ENCODE results near the gene EYS.

EYS gene

DNA sequence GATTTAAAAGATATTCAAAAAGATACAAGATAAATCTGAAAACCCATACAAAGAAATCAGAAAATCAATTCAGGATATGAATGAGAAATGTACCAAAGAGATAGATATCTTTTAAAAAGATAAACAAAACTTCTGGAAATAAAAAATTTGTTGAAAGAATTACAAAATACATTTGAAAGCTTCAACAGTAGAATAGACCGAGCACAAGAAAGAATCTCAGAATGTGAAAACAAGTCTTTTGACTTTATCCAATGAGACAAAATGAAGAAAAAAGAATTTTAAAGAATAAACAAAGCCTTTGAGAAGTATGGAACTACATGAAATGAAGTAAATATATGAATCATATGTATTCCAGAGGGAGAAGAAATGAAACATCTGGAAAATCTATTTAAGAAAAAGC lies 1011.0 kb downstream of the EYS start:
- no peak for DNase-seq

DNA sequence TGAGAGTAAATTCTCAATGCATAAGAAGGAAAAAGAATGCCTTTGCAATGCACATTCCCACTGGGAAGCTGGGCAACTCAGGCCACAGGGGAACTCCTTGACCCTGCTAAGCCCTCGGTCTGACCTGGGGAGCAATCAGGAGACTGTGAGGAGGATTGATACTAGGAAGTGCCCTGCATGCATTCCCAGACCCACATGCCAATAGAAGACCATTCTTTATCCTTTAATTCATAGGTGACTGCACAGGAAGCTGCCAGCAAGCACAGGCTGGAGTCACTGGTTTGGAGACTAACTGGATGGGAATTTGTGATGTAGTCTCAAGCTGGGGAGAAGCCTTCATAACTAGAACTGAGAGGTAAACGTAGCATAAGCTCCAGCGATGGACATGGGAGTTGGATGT lies 1012.7 kb downstream of the EYS start:
- no peak for DNase-seq

DNA sequence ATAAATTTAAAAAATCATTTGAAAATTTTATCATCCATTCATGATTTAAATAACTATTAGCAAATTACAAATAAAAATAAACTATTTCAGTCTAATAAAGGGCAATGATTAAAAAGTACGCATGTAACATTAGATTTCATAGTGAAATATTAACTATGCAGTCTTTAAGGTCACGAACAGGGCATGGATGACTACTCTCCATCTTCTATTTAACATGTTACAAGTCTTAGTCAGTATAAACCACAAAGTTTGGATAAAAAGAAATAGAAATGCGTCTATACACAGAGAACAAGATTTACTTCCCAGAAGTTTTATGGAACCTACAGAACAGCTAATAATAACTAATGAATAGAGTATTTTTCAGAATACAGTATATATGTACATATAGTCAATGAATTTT lies 1016.0 kb downstream of the EYS start:
- no peak for DNase-seq

DNA sequence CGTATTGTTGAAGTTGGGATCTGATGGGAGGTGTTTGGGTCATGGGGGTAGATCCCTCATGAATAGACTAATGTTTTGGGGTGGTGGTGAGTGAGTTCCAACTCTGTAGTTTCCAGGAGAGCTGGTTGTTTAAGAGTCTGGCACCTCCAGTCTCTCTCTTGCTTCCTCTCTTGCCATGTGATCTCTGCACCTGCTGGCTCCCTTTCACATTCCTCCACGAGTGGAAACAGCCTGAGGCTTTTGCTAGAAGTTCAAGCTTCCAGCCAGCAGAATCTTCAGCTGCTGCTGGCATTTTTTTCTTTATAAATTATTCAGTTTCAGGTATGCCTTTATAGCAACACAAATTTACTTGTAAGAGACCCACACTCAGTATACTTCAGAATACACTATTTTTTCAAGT lies 1021.6 kb downstream of the EYS start:
- DNase-seq, result no peak

DNA sequence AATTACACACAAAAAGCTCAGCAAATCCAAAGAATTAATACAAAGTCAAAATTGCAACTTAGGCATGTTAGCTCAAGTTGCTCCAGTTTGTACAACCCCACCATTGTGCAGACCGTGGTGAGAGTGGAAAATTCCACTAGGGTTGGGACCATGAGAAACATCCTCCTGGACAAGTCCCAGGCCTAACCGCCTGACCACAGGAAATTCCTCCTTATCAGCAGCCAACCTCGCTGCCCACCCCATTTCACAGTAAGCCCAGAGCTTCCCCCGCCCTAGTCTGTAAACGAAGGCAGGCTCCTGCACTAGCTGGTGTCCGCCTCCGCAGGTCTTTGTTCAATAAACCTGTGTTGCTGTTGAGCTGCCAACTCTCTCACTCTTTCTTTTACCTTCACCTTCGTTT lies 1023.3 kb downstream of the EYS start:
- no peak for DNase-seq

DNA sequence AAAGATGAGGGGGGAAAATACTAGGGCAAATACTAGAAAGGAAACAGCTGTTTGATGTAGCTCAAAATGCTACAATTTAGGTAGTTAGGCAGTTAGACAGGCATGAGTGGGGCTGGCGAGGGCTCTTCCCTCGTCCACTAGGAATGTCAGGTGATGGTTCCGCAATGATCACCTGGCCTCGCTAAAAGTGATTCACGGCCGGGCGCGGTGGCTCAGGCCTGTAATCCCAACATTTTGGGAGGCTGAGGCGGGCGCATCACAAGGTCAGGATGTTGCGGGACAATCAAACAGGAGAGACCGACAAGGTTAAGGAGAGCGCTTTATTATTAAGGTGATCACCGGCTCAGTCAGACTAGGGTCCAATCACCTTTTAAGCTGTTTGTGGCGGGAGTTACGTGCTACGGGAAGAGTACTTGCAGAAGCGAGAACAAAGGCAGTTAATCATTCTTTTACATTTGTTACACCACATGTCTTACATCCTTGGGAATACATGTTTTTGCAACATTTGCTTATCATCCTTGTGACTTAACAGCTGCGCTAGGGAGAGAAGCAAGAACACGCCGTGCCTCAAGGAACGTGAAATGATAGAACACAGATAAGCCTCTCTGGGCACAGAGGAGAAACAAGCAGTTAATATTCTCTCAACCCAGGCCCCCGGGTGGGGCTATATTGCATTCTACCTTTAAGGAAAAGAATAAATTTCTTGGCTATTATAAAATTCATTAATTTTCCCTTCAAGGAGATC lies 1025.4 kb downstream of the EYS start:
- DNase-seq, result no peak

DNA sequence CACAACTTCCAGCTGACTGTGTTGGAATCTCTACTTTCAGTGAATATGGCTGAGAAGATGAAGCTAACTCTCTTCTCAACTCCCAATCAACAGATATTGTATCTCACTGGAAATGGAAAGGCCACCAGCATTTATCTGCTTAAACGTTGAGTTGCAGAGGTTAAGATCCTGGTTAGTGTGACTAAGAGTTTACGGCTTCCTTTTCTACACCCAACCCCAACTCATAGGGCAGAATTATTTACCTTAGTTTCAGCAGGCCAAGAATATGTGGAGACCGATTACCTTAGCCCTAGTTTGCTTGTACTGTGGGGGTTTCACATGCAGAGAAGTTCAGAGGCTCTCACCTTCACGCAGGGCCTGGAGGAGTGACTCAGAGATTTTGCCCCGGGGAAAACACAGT lies 1026.6 kb downstream of the EYS start:
- DNase-seq, result no peak

- no peak for DNase-seq
Observed at GRCh38 chr6:64679416-64679815, 1027.6 kb downstream of the EYS start.

DNA sequence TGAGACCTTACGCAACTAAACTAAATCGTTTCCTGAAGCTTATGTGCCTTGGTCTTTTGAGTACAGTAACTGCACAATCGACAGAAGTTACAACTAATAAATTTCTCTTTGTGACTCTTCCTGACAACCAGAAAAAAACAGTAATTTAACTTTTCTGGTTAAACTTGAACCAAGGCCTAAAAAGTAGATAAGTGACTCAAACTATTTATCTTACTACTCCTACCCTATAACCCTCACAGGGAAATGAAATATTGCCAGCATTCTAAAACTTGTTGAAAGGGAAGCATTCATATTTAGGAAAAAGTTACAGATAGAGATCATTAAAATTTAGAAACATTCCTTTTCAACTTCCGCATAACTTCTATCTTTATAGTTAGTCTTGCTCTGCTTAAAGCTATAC lies 1034.4 kb downstream of the EYS start:
- DNase-seq, result no peak

GRCh38 chr6:64672131-64672530 lies 1034.9 kb downstream of the EYS start:
- DNase-seq, result no peak

DNA sequence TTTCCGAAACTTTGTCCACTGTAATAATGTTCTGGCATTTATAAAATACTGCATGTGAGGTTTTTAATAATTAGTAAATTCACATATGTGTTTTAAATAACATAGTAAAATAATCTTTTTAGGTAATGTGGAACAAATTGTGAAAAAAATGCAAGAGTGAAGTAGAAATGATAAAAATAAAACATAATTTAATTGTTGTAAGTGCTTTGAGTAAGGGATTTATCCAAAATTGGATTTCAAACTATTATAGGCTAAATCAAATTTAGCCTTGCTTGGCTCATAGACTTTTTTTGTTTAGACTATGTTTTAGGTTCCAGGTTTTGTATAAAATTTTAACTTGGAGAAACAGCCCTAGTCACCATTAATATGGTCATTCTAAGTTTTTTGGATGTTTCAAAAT lies 1041.9 kb downstream of the EYS start:
- no peak for DNase-seq

- DNase-seq, result no peak
Observed at GRCh38 chr6:64664480-64664879, 1042.5 kb downstream of the EYS start.

DNA sequence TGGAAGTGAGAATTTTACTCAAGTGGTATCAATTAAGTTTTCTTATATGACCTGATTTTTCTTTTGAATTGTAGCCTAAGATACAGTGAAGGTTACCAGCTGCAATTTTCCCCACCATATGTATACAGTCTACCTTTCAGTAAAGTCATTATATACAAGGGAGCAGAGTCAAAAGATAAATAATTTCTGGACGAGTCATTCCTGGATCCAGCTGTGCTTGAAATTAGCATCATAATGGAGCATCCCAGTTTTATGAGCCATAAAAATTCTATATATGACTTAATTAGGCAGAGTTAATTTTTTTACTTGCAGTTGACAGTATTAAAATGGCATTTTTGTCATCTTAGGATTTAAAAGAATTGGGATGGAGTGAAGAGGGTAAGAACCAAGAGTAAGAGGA lies 1063.0 kb downstream of the EYS start:
- no peak for DNase-seq

GRCh38 chr6:64630901-64631300 lies 1076.1 kb downstream of the EYS start:
- DNase-seq, result no peak

DNA sequence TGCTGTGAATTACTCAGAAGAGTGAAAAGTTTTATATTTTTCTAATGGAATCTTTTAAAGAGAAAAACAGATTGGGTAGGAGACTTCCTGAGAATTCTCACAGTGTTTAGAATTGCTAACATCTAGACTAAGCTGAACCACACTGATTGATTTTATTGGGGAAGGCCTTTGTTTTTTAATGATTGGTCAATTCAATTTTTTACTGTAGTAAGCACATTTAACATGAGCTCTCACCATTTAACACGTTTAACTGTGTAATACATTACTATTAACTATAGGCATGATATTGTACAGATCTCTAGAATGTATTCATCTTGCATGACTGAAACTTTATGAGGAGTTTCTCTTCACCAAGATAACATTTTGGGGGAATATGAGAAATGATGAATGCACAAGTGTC lies 1084.1 kb downstream of the EYS start:
- DNase-seq, result no peak

- no peak for DNase-seq
Observed at GRCh38 chr6:64602993-64603392, 1104.0 kb downstream of the EYS start.

DNA sequence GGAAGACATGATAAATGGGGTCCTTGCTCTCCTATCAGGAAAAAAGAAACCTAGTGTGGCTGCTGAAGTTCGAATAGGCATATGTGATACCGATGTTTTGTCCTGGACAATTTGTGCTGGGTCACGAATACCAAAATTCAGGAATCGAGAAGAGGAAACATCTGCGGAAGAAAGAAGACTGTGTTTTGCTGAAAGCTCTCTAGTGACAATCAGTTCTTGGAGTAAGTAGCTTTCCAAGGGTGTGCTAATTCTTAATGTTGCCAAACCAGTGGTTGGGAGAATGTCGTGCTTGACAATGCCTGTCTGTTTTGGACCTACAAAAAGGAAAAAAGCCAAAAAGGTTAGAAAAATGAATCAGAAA lies 1115.4 kb downstream of the EYS start:
- DNase-seq, result no peak

DNA sequence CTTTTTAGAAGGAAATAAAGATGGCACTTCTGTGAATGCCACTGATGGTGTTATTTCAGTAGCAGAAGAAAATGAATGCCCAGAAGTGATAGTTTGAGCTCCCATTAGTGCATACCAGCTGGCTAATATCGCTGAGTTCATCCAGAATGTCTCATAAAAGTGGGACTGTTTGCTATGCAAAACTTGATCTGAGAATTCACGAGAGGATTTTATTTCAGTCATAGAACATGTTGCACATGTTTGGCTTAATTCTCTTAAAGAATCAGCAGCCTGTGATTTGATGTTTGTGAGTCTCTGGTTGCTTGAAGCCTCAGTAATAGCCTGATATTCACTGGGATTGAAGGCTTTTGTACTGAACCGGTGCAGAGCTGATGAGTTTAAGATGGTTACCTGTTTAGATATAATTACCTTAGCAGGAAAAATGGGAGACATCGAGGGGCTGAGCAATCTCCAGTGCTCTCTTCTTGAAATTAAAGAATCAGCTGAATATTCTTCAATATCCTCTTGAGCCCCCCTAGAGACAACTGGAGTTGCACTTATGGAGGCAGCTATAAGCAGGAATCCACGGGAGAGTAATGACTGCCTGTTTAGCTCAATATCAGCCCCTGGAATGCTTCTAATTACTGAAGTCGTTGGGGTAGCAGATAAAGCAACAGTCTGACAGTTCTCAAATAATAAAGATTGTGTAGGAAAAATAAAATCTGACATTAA lies 1115.9 kb downstream of the EYS start:
- DNase-seq, result no peak

DNA sequence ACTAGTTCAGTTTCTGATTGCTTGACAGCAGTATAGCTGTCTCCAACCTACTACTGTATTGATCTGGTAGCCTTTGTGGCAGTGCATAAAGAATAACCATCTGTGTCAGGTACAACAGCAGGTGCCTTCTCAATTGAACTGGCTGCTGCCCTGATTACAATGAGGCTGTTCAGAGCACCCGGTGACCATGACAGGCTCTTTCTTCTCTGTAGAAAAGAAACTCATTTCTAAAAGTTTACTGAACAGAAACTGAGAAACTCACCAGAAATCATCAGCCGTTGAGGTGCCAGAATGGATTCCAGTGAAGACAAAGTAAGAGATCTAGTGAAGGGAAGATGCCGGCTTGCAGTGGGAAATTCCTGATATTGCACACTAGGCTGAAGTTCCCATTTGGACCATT lies 1117.1 kb downstream of the EYS start:
- DNase-seq, result no peak

DNA sequence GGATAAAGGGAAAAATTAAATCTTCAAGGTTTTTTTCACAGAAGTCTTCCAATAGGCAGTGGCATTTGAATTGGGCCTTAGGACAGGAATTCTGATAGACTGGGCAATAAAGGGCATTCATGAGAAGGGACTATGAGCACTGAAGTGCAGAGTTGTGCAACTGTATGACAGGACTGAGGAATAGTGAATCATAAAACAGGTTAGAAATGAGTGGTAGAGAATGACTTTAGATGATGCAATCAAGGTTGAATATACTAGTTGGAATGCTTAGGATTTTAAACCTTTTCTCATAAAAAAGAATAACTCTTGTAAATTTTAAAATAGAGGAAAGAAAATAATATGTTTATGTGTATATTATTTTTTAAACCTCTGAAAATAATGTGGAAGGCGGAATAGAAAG lies 1126.7 kb downstream of the EYS start:
- no peak for DNase-seq

DNA sequence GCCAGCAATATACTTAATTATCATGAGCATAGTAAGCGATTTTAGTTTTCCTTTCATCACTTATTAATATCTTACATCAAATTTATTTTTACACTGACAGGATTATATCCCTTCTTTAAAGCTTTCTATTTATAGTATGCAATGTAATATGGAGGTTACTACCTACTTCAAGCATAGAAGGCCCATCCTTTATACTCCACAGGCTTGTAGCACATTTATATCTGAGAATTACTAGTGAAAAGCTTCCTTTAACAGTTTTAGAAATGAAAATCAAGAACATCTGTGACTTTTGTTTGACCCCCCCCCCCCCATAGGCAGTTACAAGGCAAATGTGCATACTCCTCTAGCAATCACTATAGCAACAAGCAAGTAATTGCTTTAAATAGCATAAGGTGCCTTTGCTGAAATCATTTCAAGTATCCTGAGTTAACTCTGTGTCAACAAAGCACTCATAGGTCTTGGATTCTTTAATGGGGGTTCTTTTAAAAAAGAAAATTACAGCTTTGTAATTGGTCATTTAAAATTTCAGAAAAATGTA lies 1153.7 kb downstream of the EYS start:
- no peak for DNase-seq

- DNase-seq, result no peak
Observed at GRCh38 chr6:64547594-64548268, 1159.3 kb downstream of the EYS start.

DNA sequence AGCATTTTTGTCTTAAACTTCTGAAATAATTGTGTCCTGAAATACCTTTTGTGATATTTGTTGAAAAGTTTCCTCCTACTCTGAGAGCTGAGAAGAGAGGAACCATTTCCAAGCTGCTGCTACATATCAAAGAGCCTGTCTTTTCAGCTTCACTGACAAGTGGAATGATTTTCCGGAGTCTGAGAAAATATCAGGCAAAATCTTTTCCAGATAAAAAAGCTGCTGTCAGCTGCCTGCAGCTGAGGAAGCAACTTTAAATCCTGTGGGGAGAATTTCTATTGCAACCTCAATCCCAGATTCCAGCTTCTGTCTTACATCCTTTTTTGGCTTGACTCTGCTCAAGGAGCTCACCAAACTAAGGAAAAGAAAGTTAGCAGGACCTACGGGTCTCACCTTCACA lies 1167.1 kb downstream of the EYS start:
- DNase-seq, result no peak

DNA sequence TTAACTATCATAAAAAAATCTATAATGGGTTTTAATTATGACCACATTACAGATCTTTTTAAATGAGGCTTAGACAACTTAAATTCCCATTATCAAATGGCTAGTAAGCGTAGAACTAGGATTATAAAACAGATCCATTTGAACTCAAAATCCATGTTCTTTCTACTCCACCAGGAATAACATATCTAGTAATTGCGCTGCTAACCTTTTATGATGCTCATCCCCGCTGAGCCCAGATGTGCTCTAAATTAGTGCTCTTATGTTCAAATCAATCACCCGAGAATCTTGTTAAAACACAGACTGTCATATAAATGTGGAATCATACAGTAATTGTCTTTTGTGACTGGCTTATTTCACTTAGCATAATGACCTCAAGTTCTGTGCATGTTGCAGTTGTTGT lies 1168.3 kb downstream of the EYS start:
- DNase-seq, result no peak

All from CD4-positive, alpha-beta T cell treated with Interleukin-15 for 1 hour (primary cell).